Ovary (tissue), 3 donors: ENCODE measurements around the gene NECTIN1.

ENCODE experiments used
- CTCF ChIP-seq, 3 donors: fragments of 450-650 bp in 2 of 3; fragments of 200-600 bp in 1 of 3; IDR thresholded peaks; one replicate each; pipeline versions ENCODE4 v1.5.1 to v1.8.0; 2016 to 2022; ENCODE audit warnings: antibody characterized with exemption in 3 of 3, mild to moderate bottlenecking in 1 of 3
- EP300 ChIP-seq: sonication (generic); formaldehyde crosslinking; IDR thresholded peaks from one replicate; pipeline ENCODE4 v1.6.1; 2017; ENCODE audit warnings: antibody characterized with exemption
- POLR2A ChIP-seq: fragments of 450-650 bp; IDR thresholded peaks from one replicate; pipeline ENCODE4 v1.6.1; 2017; ENCODE audit warnings: antibody characterized with exemption, mild to moderate bottlenecking, moderate library complexity
- donor health status: DM: no; HTN: no; CAD: no.

GRCh38 chr11:119616586-119617339 lies 112.2 kb downstream of the NECTIN1 start:
- TF ChIP-seq EP300 = no peak
- TF ChIP-seq CTCF (IDR thresholded peaks at IDR 0.05) = no peak
- TF ChIP-seq POLR2A = no peak
